ENCODE results near the gene PPIE. TPM values are rescaled to one million over a fixed set of nuclear protein-coding genes. Genes with fewer than 3 reads are reported as not detected.

PPIE gene
- total and polyA plus RNA-seq, 2 of the 4 experiments (the other 2 are of a cell fraction): 40.9 to 68.1 TPM

GRCh38 chr1:39699419-39699818 lies 39.3 kb upstream of the PPIE start:
- H3K4me1 ChIP-seq (ENCODE audit: control insufficient read depth, insufficient read depth, low read length): peaks cover 2% of the 10 kb centered on the region; the same call in 1 of the 2 replicates
- in situ Hi-C loops (cut with MboI; ENCODE audit: low sequenced_read_pairs) (no loop called here), intact Hi-C loops (cut with micrococcal nuclease) (no loop called here), dilution Hi-C loops (cut with HindIII; ENCODE audit: low sequenced_read_pairs, unreplicated experiment) (no loop called here)
- no peak overlapping the region for H2BK20ac ChIP-seq (ENCODE audit: low read depth, low read length)
- H3K27ac ChIP-seq (ENCODE audit: insufficient read depth, low read length): no peak overlapping the region
- no peaks in the 10 kb centered on the region for H4K20me1 ChIP-seq (ENCODE audit: insufficient read depth, low read length)
- ChIA-PET CTCF (no interaction called here), POLR2A (ENCODE audit: unreplicated experiment) (no interaction called here)
- no peaks in the 10 kb centered on the region for H3K9me1 ChIP-seq (ENCODE audit: insufficient read depth, low read length)
- H2BK120ac ChIP-seq (ENCODE audit: low read depth, low read length): no peak overlapping the region
- WGBS, 2 experiments (ENCODE audit: extremely low coverage in 2 of 2, insufficient read length in 1 of 2): 80% methylated on average over 1 of the region's 3 CpGs; no CpG with 5 or more reads in 1 of the 2 experiments
- no peak overlapping the region for H4K8ac ChIP-seq (ENCODE audit: low read depth in 2 of 2, low read length in 2 of 2)
- H3K9me3 ChIP-seq (ENCODE audit: control insufficient read depth, insufficient read depth, low read length): peaks cover 4% of the 10 kb centered on the region
- ATAC-seq (ENCODE audit: low read depth) (no peak), DNase-seq (no peak)
- no TSS peak for BruUV-seq (replicated peaks)
- no peak overlapping the region for H4K5ac ChIP-seq (ENCODE audit: low read depth, low read length)
- peaks cover 74% of the 10 kb centered on the region for H3K27me3 ChIP-seq (ENCODE audit: control insufficient read depth, insufficient read depth, low read length)
- no peak overlapping the region for H3K14ac ChIP-seq (replicated peaks; ENCODE audit: low read depth, low read length)
- H3K4ac ChIP-seq (ENCODE audit: low read depth, low read length): no peak overlapping the region
- no peak for TF ChIP-seq MAZ (IDR thresholded peaks at IDR 0.05; ENCODE audit: borderline replicate concordance, low read depth, low read length)
- no peak overlapping the region; the same call in 1 of the 2 replicates for H3K23ac ChIP-seq (ENCODE audit: low read depth, low read length)
- H2BK15ac ChIP-seq (ENCODE audit: low read depth, low read length): no peak overlapping the region
- H3K4me3 ChIP-seq (ENCODE audit: insufficient read depth, low read depth, low read length): no peak overlapping the region
- no peaks in the 10 kb centered on the region for H3K36me3 ChIP-seq (ENCODE audit: control insufficient read depth, insufficient read depth, low read length)
- H2BK5ac ChIP-seq (ENCODE audit: low read depth, low read length, poor library complexity, severe bottlenecking): no peak overlapping the region
- H3K9ac ChIP-seq (ENCODE audit: low read depth, low read length): no peak overlapping the region
- H2AFZ ChIP-seq (replicated peaks; ENCODE audit: low read length, poor library complexity): no peak overlapping the region
- no peak overlapping the region for H4K91ac ChIP-seq (ENCODE audit: insufficient read depth, low read depth, low read length)
- H2AK9ac ChIP-seq (replicated peaks; ENCODE audit: low read depth, low read length, poor library complexity): no peak overlapping the region
- no peak overlapping the region for H2AK5ac ChIP-seq (ENCODE audit: low read depth, low read length)
- H3K79me1 ChIP-seq (ENCODE audit: low read depth in 1 of 2, low read length in 2 of 2): no peaks in the 10 kb centered on the region
- no peak overlapping the region for H3K18ac ChIP-seq (ENCODE audit: low read depth, low read length)
- H3K4me2 ChIP-seq (ENCODE audit: low read depth, low read length): no peak overlapping the region
- no peak overlapping the region for H3K56ac ChIP-seq (ENCODE audit: extremely low read depth, insufficient read depth, low read length)

Measured in IMR-90 (cell line).